ENCODE results near the gene LAIR1.
A peak's percentile ranks its signal among the peaks of the same experiment; 100 is the strongest.
"Not testable (repeated sequence)": the region's sequence is repeated elsewhere in the genome, so short reads cannot be mapped to it uniquely, and the experiment has no call there.

Gene LAIR1

DNA sequence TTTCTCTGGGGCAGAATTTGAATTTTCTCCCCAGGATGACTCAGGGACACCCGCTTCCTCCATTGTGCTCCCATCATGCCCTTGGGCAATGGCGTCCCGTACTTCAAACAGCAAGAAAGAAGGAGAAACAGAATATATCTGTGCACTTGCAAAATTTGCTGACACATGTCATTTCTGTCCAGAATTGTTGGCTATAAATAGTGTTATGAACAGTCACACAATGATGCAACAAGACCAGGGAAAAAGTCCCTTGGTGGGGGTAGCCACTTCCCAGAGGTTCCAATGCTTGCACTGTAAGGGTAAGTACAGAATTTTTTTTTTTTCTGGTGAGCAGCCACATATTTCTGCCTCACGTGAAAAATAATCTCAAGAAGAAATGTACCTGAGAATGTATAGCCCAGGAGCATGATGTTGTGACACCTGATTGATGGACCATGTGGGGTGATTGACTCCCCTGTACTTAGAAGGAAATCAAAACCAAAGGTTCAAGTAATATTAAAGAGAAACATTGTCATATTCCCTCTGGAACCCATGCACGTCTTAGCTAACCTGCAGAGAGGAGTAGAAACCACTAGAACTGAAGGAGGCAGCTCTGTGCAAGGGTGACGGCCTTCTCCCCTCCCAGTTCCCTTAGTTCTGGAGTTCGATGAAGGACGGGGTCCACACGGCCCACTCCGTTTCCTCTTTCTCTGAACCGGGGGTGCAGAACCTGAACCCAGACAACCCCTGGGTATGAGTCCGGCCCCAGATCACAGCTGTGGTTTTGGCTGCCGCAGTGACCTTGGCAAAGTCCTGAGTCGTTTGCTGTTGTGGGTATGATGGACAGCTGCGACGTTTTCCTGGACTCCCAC lies 9.3 kb upstream of the LAIR1 start:
- H3K79me2 ChIP-seq (ENCODE audit: insufficient read depth, low read length) = no peaks in the 10 kb centered on the region
- H4K20me1 ChIP-seq (ENCODE audit: insufficient read depth, low read length) = no peaks in the 10 kb centered on the region
- no peak overlapping the region for H3K4me2 ChIP-seq (ENCODE audit: low read length)
- H2AFZ ChIP-seq (ENCODE audit: low read length) = no peak overlapping the region
- H3K36me3 ChIP-seq (ENCODE audit: insufficient read depth, low read length) = no peaks in the 10 kb centered on the region; the same call in 1 of the 2 replicates
- no peak overlapping the region for H3K4me3 ChIP-seq (ENCODE audit: low read depth, low read length, poor library complexity, severe bottlenecking)
- TF ChIP-seq, protein P1, sequence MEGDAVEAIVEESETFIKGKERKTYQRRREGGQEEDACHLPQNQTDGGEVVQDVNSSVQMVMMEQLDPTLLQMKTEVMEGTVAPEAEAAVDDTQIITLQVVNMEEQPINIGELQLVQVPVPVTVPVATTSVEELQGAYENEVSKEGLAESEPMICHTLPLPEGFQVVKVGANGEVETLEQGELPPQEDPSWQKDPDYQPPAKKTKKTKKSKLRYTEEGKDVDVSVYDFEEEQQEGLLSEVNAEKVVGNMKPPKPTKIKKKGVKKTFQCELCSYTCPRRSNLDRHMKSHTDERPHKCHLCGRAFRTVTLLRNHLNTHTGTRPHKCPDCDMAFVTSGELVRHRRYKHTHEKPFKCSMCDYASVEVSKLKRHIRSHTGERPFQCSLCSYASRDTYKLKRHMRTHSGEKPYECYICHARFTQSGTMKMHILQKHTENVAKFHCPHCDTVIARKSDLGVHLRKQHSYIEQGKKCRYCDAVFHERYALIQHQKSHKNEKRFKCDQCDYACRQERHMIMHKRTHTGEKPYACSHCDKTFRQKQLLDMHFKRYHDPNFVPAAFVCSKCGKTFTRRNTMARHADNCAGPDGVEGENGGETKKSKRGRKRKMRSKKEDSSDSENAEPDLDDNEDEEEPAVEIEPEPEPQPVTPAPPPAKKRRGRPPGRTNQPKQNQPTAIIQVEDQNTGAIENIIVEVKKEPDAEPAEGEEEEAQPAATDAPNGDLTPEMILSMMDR (IDR thresholded peaks at IDR 0.05; ENCODE audit: low read length) = no peak
- TF ChIP-seq EZH2 (IDR thresholded peaks at IDR 0.05; ENCODE audit: borderline replicate concordance, low read length) = no peak
- H3K9ac ChIP-seq (ENCODE audit: low read length) = no peak overlapping the region
- no peaks in the 10 kb centered on the region for H3F3A ChIP-seq (ENCODE audit: insufficient read depth, low read length)
- peak overlapping the region; percentile 16 for H3K27ac ChIP-seq (ENCODE audit: low read depth, low read length, poor library complexity, severe bottlenecking)
- peaks cover 3% of the 10 kb centered on the region; the same call in 1 of the 2 replicates for H3K27me3 ChIP-seq (ENCODE audit: insufficient read depth, low read length)
- no peaks in the 10 kb centered on the region for H3K9me3 ChIP-seq (ENCODE audit: low read length)
- no peaks in the 10 kb centered on the region for H3K9me2 ChIP-seq (ENCODE audit: low read depth, low read length)
- peaks cover 43% of the 10 kb centered on the region for H3K4me1 ChIP-seq (ENCODE audit: insufficient read depth, low read length, severe bottlenecking)

- H3K27ac ChIP-seq (ENCODE audit: low read depth, low read length, poor library complexity, severe bottlenecking); H3K36me3 ChIP-seq (ENCODE audit: insufficient read depth, low read length); H3K9me2 ChIP-seq (ENCODE audit: low read depth, low read length); H2AFZ ChIP-seq (ENCODE audit: low read length); H3K4me2 ChIP-seq (ENCODE audit: low read length); H3F3A ChIP-seq (ENCODE audit: insufficient read depth, low read length); H3K79me2 ChIP-seq (ENCODE audit: insufficient read depth, low read length); H3K27me3 ChIP-seq (ENCODE audit: insufficient read depth, low read length); H3K9me3 ChIP-seq (ENCODE audit: low read length); H3K4me3 ChIP-seq (ENCODE audit: low read depth, low read length, poor library complexity, severe bottlenecking); H4K20me1 ChIP-seq (ENCODE audit: insufficient read depth, low read length); H3K9ac ChIP-seq (ENCODE audit: low read length): not testable (repeated sequence)
- H3K4me1 ChIP-seq (ENCODE audit: insufficient read depth, low read length, severe bottlenecking) = peaks cover 28% of the 10 kb centered on the region
Observed at GRCh38 chr19:54371453-54371852, 6.7 kb upstream of the LAIR1 start.

GRCh38 chr19:54370434-54370796 lies 5.7 kb upstream of the LAIR1 start:
- not testable (repeated sequence) for H3F3A ChIP-seq (ENCODE audit: insufficient read depth, low read length); H3K27ac ChIP-seq (ENCODE audit: low read depth, low read length, poor library complexity, severe bottlenecking); H3K4me3 ChIP-seq (ENCODE audit: low read depth, low read length, poor library complexity, severe bottlenecking); H3K9me3 ChIP-seq (ENCODE audit: low read length); H4K20me1 ChIP-seq (ENCODE audit: insufficient read depth, low read length); H3K36me3 ChIP-seq (ENCODE audit: insufficient read depth, low read length); H3K4me2 ChIP-seq (ENCODE audit: low read length); H3K9me2 ChIP-seq (ENCODE audit: low read depth, low read length); H3K79me2 ChIP-seq (ENCODE audit: insufficient read depth, low read length); H3K27me3 ChIP-seq (ENCODE audit: insufficient read depth, low read length); H2AFZ ChIP-seq (ENCODE audit: low read length); H3K9ac ChIP-seq (ENCODE audit: low read length)
- H3K4me1 ChIP-seq (ENCODE audit: insufficient read depth, low read length, severe bottlenecking) = peaks cover 24% of the 10 kb centered on the region

DNA sequence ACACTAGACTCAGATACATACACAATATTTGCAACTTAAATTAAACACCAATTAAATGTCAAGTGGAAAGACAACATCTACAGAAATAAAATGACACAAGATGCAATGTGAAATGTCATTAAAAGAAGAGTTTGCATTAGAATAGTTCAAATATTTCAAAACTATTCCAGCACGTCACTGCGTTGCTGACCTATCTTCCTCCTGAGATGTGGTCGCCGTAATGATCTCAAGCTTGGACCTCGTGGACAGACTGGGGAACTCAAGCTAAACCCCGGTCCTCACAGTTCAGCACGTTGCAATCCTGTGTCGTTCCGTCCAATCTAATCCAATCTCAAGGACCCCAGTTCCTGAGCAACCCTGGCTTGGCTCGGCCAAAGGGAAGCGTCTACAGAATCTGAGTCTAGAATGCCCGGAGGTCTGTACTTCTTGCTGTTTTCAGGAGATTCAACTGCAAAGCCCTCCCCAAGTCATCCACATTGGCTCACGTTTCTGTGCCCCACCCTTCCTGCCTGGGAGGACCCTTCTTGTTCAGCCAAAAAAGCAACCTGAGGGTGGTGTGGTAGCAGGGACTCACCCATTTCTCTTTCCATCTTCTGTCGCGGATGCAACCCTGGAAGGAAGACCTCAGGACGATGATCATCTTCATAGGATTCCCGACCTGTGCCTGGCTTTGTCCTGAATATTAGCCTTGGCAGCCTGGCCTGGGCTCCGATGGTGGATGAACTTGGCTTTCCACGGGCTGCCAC lies 5.1 kb upstream of the LAIR1 start:
- H4K20me1 ChIP-seq (ENCODE audit: insufficient read depth, low read length); H2AFZ ChIP-seq (ENCODE audit: low read length); H3K9ac ChIP-seq (ENCODE audit: low read length); H3F3A ChIP-seq (ENCODE audit: insufficient read depth, low read length); H3K27ac ChIP-seq (ENCODE audit: low read depth, low read length, poor library complexity, severe bottlenecking); H3K9me3 ChIP-seq (ENCODE audit: low read length); H3K9me2 ChIP-seq (ENCODE audit: low read depth, low read length); H3K36me3 ChIP-seq (ENCODE audit: insufficient read depth, low read length); H3K79me2 ChIP-seq (ENCODE audit: insufficient read depth, low read length); H3K27me3 ChIP-seq (ENCODE audit: insufficient read depth, low read length): not testable (repeated sequence)
- Histone ChIP-seq H3K4me3 (ENCODE audit: low read depth, low read length, poor library complexity, severe bottlenecking) (peak overlapping the region; percentile 43), H3K4me2 (ENCODE audit: low read length) (peak overlapping the region; percentile 46; the same call in 1 of the 2 replicates), H3K4me1 (ENCODE audit: insufficient read depth, low read length, severe bottlenecking) (peaks cover 26% of the 10 kb centered on the region)
